ENCODE data around the gene GRK6.
A peak's percentile ranks its signal among the peaks of the same experiment; 100 is the strongest.

GRK6 gene

DNA sequence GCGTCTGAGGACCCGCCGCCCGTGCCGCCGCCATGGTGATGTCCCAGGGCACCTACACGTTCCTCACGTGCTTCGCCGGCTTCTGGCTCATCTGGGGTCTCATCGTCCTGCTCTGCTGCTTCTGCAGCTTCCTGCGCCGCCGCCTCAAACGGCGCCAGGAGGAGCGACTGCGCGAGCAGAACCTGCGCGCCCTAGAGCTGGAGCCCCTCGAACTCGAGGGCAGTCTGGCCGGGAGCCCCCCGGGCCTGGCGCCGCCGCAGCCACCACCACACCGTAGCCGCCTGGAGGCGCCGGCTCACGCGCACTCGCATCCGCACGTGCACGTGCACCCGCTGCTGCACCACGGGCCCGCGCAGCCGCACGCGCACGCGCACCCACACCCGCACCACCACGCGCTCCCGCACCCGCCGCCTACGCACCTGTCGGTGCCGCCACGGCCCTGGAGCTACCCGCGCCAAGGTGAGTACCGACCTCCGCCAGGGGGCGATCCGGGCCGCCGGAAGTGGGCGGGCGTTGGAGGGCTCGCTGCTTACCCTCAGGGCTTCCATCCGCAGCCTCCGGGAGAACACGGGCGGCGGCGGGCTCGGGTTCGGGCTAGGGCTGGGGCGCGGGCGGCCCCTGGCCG is 28.7 kb downstream of the GRK6 start:
- peak; percentile 94 for DNase-seq

DNA sequence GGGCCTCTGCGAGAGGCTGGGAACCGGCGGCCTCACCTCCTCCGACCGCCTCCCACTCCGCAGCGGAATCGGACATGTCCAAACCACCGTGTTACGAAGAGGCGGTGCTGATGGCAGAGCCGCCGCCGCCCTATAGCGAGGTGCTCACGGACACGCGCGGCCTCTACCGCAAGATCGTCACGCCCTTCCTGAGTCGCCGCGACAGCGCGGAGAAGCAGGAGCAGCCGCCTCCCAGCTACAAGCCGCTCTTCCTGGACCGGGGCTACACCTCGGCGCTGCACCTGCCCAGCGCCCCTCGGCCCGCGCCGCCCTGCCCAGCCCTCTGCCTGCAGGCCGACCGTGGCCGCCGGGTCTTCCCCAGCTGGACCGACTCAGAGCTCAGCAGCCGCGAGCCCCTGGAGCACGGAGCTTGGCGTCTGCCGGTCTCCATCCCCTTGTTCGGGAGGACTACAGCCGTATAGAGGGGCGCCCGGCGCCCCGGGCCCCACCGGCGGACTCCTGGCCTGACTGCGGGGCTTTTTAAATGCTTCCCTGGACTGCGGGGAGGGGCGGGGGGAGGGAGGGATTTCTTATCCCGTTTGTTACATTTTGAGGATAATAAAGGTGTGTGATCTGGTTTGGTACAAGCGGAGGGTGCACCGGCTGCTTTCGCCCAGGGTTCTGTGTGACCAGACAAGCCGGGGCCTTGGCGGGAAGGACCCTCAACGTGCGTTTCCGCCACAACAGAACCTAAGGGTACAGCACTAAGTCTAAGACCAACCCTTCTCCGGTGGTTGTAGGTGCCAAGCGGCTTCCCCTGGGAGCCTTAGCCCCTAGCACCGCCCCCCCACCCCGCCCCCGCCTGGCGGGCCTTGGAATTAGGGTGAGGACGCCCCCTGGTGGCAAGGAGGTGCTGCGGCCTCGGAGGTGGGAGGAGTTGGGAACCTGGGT is 29.4 kb downstream of the GRK6 start:
- peak; percentile 89 for DNase-seq

DNA sequence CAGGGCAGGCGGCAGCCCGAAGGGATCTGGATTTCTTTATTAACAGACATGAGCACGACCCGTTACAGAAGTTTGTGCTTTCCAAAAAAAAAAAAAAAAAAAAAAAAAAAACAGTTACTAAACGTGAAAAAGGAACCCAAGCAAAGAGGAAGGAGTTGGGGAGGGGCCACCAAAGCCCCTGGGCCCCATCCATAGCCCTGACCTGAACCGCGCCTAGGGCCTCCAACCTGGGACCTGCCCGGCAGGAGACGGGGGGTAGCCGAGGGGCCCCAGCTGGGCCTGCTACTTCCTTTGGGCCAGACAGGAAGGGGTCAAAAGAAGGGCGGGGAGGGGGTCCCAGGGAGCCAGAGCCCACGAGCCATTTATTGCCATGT is 30.1 kb downstream of the GRK6 start:
- DNase-seq, result no peak

DNA sequence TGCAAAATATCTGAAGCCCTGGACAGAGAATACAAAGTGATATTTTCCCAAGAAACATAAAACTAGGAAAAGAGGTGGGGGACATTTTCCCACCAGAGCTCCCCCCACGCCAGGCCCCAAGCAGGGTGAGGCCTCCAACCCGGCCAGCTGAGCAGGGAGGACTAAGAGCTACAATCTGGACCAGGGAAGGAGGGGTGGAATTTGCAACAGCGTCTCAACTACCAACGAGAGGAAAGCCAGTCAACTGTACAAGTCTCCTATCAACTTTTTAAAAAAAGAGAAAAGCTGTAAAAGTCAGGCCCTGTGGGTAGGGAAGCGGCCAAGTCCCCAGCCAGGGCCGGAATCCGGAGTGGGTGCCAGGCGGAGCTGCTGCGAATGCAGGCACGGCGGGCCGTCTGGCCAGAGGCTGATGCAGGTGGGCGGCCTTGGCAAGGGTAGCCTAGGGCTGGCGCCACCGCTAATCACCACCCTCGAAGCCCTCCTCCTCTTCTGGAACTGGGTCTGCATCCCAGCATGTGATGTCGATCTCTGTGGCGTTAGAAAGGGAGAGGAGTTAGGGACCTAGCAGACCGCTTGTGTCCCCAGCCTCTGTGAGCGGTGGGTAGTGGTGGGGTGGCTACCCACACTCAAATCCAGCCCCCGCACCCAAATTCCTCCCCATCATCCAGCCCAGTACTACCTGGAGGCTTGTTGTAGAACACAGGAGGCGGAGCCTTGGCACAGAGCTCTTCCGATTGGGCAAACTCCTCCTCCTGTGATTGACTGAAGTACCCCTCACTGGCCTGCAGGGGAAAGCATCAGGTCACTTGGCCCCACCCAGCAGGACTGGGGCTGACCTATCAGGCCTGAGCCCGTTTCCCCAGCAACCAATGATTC is 30.7 kb downstream of the GRK6 start:
- DNase-seq, result peak; percentile 91

DNA sequence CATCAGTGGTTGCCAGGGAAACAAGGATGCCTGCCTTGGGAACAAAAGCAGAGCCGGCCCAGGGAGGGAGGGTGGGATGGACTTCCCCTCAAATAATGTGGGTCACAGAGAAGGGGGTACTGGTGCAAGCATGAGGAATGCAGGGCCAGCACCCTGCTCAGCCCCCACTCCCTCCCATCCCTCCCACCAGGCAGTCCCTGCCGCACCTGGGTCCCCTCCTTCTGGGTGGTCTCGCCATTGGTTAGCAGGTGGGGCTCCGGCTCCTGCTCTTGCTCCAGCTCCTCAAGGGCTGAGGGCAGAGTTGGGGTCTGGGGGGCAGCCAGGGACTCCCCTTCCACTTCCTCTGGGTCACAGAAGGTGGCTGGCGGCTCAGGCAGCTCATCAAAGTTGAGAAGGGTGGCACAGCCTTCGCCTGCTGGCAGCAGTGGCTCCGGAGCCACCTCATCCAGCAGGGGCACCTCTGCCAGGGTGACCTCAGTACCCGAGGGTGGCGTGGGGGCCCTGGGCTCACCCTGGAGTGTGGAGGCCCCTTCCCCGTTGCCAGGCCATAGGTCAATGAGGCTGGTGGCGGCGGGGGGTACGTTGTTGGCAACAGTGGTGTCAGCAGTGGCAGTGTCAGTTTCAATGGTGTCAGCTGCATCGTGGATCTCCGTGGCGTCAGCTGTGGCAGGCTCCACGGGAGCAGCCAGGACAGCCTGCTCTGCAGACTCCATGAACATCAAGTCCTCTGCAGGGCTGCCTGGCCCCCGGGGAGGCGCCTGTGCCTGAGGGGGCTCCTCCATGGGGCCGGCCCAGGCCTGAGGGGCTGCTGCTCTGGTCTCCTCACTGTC is 31.6 kb downstream of the GRK6 start:
- DNase-seq, result no peak

DNA sequence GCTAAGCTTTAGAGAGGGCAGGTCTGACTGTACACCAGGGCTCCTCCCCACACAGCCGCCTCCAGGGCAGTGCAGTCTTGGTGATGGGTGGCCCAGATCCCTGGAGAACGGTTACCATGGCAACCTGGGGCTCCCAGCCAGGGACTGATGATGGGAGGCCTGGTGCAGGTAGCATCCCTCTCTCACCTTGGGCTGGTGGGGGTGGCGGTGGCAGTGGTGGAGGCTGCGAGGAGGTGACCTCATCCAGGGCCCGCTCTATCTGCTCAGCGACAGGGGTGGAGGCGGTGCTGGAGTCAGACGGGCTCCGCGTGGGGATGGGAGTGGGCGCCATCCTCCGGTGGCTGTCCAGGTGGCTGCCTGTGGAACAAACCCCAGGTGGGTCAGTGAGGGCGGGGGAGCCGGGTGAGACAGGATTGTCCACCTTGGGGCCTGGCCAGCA is 32.5 kb downstream of the GRK6 start:
- peak; percentile 43 for DNase-seq

DNA sequence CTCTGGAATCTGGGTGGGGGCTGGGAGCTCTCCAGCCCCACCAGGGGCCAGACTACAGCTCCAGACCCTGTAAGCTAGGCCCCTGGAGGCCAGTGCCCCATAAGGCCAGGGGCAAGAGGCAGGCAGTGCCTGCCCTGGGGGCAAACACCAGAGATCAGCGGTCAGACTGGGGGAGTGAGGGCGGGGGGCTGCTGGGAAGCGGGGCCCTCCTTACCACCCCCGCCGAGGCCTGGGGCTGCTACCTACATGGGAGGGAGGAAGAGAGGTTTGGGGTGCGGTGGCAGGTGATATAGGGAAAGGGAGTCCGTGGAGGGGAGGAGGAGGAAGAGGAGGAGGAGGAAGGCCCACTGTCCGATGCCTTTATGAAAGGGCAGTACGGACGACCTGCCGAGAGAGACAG is 32.9 kb downstream of the GRK6 start:
- DNase-seq, result no peak

DNA sequence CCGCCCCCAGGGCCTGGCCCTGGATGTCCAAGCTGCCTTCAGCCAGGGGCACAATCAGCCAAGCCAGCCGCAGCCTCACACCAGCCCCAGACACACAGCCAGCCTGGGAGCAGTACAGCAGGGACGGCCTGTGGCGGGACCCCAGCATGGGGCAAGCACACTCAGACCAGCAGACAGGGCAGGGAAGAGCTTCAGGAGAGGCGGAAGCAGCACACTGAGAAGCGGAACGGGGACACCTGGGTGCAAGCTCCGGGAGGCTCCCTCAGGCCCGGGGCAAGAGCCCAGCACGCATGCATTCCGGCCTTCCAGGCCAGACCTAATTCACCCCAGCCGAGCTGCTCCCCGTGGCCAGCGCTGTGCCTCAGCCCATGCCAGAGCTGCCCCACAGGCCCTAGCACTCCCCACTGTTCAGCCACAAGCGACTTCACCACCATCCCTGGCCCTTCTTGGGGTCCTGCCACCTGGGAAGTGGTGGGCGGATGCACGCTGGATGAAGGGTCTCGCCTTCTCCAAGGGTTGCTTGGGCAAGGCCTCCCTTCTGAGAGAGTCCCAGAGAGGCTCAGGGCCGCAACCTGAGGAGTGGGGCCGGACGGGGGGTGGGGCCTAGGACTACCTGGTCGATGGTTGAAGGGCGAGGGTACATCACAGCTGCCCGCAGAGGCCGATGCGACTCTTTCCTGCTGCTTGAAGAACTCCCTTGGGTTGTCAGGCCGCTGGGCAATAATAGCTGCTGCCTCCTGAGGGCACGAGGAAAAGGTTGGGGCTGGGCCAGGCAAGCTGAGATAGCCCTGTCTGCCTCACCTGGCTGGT is 33.5 kb downstream of the GRK6 start:
- no peak for DNase-seq

DNA sequence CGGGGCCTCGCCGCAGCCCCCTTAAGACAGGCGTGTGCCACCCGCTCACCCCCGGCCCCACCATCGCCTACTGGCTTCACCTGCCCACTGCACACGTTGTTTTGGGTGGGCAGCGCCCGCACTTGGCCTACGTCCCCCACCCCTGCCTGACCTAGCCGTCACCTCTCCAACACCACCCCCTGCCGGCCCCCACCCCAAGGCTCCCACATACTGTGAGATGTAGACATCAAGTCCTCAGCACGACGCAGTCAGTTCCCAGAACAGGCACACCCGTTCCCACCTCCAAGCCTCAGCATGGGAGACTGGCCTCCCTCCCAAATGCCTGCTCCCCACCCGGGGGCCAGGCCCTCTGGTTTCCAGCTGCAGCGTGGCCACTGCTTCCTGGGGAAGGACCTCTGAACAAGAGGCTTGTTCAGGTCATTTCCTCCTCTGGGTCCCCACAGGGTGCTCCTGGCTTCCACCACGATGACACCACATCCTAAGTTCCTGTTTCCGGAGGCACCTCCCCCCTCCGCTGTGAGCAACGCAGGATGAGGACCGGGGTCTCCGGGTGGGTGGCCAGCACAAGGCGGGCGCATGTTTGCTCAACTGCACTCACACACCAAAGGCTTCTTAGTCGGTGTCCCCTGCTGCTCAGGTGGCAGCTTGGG is 35.7 kb downstream of the GRK6 start:
- no peak for DNase-seq

DNA sequence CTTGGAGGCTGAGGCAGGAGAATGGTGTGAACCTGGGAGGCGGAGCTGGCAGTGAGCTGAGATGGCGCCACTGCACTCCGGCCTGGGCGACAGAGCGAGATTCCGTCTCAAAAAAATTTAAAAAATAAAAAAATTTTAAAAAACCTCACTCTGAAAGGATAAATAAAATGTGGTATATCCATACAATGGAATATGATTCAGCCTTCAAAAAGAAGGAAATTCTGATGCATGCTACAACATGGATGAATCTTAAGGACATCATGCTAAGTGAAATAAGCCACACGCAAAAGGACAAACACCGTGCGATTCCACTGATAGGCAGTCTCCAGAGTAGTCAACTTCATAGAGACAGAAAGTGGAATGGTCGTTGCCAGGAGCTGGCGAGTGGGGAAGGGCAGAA is 38.6 kb downstream of the GRK6 start:
- DNase-seq, result no peak

DNA sequence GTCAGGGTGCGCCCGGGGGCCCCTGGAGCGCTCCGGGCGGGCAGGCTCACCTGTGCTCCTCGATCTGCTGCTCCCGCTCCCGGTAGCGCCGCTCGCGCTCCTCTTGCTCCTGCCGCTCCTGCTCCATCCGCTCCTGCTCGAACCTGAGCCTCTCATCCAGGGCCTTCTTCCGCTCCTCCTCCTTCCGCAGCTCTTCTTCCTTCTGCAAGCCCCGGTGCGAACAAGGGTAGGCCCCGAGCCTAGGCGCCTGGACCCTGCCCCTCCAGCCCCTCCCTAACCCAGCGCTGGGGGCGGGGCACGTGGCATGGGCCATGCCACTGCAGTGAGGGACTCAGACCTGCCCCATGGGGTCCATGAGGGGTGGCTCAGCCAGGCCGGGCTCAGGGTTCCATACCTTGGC is 40.4 kb downstream of the GRK6 start:
- DNase-seq, result no peak

DNA sequence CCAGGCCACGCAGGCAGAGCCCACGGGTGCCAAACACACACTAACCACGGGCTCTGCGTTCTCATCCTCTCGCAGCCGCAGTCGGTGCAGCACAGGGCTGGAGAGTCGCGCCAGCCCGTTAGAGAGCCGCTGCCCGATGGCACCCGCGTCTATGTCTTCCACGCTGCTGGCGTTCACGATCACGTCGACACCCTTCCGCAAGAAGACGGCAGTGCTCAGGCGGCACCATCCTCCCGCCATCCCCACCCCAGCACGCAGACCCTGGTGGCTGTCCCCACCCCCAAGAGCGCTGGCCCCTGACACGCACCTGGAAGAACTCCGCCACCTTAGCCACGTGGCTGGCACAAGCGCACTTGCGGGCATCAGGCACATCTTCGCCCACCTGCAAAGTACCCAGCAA is 41.0 kb downstream of the GRK6 start:
- DNase-seq, result no peak

DNA sequence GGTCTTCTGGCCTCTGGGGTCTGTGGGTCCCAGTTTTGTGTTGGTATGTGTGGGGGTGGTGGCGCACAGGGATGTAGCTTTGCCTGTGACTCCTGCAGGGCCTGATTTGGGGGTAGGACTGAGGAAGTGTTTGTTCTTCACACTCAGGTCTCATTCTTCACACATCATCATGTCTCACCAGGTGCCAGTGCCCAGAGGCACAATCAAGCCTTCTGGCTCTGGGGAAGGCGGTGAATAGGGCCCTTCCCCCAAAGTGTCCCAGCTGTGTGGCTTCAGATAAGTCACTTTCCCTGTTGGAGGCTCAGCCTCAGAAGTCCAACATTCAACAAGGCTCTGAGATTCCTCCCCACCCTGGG is 41.8 kb downstream of the GRK6 start:
- DNase-seq, result no peak

DNA sequence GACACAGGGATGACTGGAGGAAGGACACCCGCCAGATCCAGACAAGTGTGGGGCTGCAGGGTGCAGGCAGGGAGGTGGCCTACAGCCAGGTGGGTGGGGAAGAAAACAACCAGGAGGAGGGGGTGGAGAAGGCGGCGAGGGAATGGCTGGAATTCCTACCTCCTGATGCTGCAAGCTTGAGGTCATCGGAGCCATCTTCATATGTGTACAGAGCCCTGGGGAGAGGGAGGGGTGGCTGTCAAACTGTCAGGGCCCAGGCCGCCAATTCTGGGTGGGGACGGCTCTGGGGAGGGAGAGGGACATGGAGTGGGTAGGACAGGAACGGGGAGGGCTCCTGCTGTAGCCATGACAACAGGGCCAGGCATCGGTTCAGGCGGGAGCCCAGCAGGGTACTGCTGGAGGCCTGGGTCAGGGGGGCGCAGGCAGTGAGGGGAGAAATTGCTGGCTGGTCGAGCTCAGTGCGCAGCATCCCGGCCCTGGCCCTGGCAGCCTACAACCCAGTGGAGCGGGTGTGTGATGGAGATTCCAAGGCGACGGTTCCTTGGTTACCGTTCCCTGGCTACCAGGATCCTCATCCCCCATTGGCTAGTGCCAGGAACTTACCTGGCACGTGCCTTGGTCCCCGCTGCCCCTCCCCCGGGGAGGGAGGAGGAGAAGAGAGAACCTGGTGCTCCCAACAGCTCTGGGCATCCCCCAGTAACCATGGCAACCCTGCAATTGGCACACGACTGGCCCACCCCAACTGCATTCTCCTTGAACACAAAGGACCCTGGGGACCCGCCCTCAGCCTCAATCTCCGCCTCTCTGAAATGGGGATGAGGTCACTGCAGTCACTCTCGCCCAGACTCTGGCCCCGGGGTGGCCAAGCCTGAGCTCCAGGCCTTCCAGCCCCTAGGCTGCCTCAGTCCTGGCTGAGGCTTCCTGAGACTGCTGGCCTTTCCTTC is 42.5 kb downstream of the GRK6 start:
- peak; percentile 65 for DNase-seq

DNA sequence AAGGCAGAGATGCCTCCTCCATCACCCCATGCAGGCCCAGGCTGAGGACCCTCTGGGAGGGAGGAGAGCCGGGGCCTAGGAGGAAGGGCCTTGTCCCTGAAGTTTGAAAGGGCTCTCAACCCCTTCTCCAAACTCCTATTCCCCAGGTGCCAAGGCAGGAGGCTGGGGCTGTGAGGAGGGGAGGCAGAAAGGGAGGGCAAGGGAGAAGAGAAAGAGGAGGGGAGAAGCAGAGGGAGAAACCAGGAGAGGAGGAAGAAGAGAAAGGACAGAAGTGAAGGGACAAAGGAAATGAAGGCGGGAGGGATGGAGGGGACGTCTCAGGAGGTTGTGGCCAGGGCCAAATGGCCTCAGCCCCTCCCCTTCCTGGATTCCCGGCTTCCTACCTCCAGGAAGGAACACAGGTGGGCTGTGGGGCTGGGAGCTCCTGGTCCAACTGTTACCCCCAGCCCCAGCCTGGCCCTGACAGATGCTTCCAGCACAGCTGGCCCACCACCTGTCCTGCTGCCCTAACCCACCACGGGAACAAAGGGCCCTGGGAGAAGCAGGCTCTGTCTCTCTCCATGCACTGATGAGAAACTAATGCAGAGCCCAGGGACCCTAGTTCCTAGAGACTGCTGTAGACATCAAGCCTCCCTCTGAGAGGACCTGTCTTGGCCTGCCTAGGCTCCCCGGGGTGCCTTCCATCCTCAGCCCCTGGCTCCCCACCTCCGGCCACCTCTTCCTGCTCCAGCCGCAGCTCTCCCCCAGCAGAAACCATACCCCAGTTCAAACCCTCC is 43.5 kb downstream of the GRK6 start:
- DNase-seq, result no peak

DNA sequence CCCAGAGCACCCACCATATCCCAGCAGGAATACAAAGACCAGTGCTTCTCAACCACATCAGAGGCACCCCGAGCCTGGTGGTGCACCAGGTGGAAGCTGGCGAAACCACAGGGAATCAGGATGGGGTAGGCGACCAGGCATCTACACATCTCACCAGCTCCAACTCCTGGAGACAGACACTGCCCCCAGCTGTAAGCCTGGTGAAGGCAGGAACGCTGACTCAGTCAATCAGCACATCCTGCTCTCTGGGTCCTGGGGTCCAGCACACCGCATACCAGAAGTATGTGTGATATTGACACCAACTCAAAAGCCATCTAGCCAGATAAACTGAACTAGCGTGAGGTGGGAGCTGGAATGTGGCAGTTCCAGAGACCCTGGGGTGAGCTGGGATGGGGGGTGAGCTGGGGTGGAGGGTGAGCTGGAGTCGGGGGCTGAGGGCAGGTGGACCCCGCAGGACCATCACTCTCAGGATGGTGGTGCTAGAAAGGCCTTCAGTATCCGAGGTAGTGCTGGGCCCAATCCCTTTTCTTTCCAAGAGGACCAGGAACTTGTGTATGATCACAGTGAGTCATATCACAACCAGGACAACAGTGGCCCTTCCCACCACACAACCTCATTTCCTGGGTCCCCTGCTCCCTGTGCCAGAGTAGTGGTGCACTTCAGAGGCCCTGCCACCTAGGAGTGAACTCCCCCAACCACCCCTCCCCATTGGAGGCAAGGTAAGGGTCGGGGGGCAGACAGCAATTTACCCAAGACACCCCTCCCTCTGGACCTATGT is 44.5 kb downstream of the GRK6 start:
- DNase-seq, result no peak

DNA sequence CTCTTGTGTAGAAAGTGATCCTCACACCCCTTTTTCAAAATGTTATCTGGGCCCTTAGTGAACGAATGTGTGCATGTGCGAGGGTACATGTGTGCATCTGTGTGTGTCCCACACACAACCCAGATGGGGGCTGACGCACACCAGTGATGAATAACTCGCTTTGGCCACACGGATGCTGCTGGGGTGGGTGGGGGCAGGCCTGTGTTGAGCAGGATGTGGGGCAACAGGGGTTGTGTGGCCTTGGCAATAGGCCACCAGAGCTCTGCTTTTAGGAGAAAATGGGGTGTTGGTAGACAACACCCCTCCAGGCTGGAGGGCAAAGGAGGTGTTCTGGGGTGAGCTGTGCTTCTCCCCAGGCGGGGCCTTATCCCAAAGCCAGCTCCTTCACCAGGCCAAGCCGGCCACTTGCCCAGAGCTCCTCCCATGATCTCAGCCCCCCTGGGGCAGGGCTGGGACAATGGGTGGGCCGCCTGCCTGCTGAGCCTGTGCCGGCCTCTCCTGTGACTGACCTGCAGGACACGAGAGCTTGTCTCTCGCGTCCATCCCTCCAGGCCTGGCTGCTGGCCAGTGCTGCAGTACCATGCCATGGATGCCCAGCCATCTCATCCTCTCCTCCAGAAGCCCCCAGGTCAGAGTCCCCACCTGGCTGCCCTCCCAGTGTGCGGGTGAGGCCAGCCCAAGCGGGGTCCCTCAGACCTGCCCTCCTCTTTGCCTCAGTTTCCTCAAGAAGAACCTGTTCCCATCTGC is 45.3 kb downstream of the GRK6 start:
- no peak for DNase-seq

Data from retina (tissue), 1 donor.